Uterus (tissue), 4 donors: ENCODE data around the gene MUC12. TPM values are rescaled to one million over a fixed set of nuclear protein-coding genes. Genes with fewer than 3 reads are reported as not detected.
"Not testable (repeated sequence)": the region's sequence is repeated elsewhere in the genome, so short reads cannot be mapped to it uniquely, and the experiment has no call there.

Experiments
- DNase-seq, 2 donors: peaks; one replicate each; pipeline ENCODE4 v3.0.0-alpha.2; 2019 to 2020
- H3K27ac ChIP-seq, 2 donors: fragments of 200-600 bp; sonication (generic); 1 replicate in 1 of 2; 2 replicates in 1 of 2; pipeline ENCODE4 v1.5.1; 2016 to 2018
- H3K27me3 ChIP-seq, 2 donors: fragments of 200-600 bp; sonication (generic); one replicate each; pipeline ENCODE4 v1.5.1; 2018 to 2019; ENCODE audit warnings: control low read depth in 1 of 2
- H3K36me3 ChIP-seq, 2 donors: fragments of 200-600 bp; sonication (generic); one replicate each; pipeline ENCODE4 v1.5.1; 2019; ENCODE audit warnings: control low read depth in 1 of 2
- H3K4me1 ChIP-seq, 2 donors: fragments of 200-600 bp; sonication (generic); one replicate each; pipeline ENCODE4 v1.5.1; 2018 to 2019; ENCODE audit warnings: control low read depth in 1 of 2
- H3K4me3 ChIP-seq, 2 donors: fragments of 200-600 bp; sonication (generic); 1 replicate in 1 of 2; 2 replicates in 1 of 2; pipeline ENCODE4 v1.5.1; 2018 to 2019; ENCODE audit warnings: mild to moderate bottlenecking in 1 of 2
- H3K9me3 ChIP-seq, 2 donors: fragments of 200-600 bp; sonication (generic); one replicate each; pipeline ENCODE4 v1.5.1; 2019; ENCODE audit warnings: control low read depth in 1 of 2
- POLR2A ChIP-seq, 2 donors: fragments of 450-650 bp; IDR thresholded peaks; one replicate each; pipeline ENCODE4 v1.6.1; 2016; ENCODE audit warnings: antibody characterized with exemption in 2 of 2, mild to moderate bottlenecking in 1 of 2, moderate library complexity in 1 of 2
- intact Hi-C: fragments of 100-400 bp; cut with DNase I; formaldehyde crosslinking; loops from one replicate; pipeline ENCODE4 v1.15.1; 2023; ENCODE audit warnings: low total_unique reads
- total RNA-seq, 4 donors: library from RNA; depleted of rRNA in 3 of 4; stranded (reverse); fragments of >200 nt in 3 of 4; gene quantifications; one replicate each; pipeline versions ENCODE4 v1.1.0 to v1.2.4, GENCODE V29; 2014 to 2023
- TF ChIP-seq, protein P1 (sequence below), 4 experiments: fragments of 200-600 bp in 2 of 4; fragments of 450-650 bp in 2 of 4; sonication (generic) in 2 of 4; IDR thresholded peaks; one replicate each; pipeline ENCODE4 v1.5.1; 2016 to 2019; ENCODE audit warnings: antibody characterized with exemption in 4 of 4, mild to moderate bottlenecking in 2 of 4, moderate library complexity in 1 of 4
- donor health status: DM: yes; HTN: yes; CAD: no.

The MUC12 gene, protein sequence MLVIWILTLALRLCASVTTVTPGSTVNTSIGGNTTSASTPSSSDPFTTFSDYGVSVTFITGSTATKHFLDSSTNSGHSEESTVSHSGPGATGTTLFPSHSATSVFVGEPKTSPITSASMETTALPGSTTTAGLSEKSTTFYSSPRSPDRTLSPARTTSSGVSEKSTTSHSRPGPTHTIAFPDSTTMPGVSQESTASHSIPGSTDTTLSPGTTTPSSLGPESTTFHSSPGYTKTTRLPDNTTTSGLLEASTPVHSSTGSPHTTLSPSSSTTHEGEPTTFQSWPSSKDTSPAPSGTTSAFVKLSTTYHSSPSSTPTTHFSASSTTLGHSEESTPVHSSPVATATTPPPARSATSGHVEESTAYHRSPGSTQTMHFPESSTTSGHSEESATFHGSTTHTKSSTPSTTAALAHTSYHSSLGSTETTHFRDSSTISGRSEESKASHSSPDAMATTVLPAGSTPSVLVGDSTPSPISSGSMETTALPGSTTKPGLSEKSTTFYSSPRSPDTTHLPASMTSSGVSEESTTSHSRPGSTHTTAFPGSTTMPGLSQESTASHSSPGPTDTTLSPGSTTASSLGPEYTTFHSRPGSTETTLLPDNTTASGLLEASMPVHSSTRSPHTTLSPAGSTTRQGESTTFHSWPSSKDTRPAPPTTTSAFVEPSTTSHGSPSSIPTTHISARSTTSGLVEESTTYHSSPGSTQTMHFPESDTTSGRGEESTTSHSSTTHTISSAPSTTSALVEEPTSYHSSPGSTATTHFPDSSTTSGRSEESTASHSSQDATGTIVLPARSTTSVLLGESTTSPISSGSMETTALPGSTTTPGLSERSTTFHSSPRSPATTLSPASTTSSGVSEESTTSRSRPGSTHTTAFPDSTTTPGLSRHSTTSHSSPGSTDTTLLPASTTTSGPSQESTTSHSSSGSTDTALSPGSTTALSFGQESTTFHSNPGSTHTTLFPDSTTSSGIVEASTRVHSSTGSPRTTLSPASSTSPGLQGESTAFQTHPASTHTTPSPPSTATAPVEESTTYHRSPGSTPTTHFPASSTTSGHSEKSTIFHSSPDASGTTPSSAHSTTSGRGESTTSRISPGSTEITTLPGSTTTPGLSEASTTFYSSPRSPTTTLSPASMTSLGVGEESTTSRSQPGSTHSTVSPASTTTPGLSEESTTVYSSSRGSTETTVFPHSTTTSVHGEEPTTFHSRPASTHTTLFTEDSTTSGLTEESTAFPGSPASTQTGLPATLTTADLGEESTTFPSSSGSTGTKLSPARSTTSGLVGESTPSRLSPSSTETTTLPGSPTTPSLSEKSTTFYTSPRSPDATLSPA (N-terminal part only)
- total RNA-seq: 10 to 100 TPM in 1 of 4 donors, under 1 TPM in 2, not detected in 1; 0.03 to 14.9 (median 0.29) TPM

DNA sequence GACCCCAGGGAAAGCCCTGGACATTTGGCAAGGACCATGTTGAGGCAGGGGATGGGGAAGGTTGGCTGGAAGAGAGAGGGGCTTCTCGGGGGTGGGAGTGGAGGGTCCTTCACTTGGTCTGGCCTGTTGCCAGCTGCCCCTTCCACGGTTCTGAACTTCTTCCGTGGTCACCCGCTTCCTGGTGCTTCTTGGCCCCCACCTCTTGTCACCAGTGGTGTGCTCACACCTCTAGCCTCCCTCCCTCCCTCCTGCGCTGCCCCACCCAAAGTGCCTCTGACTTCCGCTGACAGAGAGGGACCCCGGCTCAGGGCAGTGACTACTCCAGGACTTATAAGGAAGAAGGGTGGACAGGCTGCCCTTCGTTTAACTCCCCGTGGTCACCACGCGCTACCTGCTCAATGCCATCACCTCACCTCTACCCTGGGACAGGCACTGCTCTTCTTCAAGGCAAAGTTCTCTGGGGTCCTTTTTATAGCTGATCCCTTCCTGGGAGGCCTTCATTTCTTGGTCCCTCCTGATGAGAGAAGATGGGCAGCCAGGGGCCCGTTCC, at the start of gene MUC12:
Gene MUC12, plus strand, starts transcription at position 500 of the 550 bp plus-strand sequence. CDS start 58 bp downstream, outside the sequence.
- Histone ChIP-seq H3K36me3 (no peaks in the 10 kb centered on the region), H3K4me3 (no peak within 1 kb of the TSS), H3K9me3 (no peaks in the 10 kb centered on the region), H3K27ac (no peak within 1 kb of the TSS), H3K27me3 (peaks cover 16 to 31% of the 10 kb centered on the region in 2 donors), H3K4me1 (peaks cover 0 to 14% of the 10 kb centered on the region in 2 donors)
- TF ChIP-seq POLR2A (IDR thresholded peaks at IDR 0.05): no peak
- TF ChIP-seq, protein P1, sequence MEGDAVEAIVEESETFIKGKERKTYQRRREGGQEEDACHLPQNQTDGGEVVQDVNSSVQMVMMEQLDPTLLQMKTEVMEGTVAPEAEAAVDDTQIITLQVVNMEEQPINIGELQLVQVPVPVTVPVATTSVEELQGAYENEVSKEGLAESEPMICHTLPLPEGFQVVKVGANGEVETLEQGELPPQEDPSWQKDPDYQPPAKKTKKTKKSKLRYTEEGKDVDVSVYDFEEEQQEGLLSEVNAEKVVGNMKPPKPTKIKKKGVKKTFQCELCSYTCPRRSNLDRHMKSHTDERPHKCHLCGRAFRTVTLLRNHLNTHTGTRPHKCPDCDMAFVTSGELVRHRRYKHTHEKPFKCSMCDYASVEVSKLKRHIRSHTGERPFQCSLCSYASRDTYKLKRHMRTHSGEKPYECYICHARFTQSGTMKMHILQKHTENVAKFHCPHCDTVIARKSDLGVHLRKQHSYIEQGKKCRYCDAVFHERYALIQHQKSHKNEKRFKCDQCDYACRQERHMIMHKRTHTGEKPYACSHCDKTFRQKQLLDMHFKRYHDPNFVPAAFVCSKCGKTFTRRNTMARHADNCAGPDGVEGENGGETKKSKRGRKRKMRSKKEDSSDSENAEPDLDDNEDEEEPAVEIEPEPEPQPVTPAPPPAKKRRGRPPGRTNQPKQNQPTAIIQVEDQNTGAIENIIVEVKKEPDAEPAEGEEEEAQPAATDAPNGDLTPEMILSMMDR (IDR thresholded peaks at IDR 0.05): no peak
- no peak for DNase-seq
- intact Hi-C loops: no loop called here

DNA sequence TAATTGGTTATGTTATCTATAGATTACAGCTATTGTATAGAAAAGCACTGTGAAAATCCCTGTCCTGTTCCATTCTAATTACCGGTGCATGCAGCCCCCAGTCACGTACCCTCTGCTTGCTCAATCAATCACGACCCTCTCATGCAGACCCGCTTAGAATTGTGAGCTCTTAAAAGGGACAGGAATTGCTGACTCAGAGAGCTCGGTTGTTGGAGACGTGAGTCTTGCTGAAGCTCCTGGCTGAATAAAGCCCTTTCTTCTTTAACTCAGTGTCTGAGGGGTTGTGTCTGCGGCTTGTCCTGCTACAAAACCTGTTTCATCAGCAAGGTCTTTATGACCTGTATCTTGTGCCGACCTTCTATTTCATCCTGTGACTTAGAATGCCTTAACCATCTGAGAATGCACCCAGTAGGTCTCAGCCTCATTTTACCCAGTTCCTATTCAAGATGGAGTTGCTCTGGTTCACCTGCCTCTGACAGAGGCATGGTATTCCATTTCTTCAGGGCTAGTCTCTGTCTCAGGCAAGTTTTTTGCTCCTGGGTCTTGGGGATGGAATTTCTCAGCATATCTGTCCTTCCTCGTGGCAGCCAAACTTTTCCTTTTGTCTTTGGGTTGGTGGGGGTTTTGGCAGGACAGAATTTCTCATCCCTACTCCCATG, 49.5 kb upstream of the MUC12 start:
- DNase-seq, H3K4me1 ChIP-seq, H3K27me3 ChIP-seq, H3K4me3 ChIP-seq, H3K36me3 ChIP-seq, H3K9me3 ChIP-seq, H3K27ac ChIP-seq, intact Hi-C loops: not testable (repeated sequence)

DNA sequence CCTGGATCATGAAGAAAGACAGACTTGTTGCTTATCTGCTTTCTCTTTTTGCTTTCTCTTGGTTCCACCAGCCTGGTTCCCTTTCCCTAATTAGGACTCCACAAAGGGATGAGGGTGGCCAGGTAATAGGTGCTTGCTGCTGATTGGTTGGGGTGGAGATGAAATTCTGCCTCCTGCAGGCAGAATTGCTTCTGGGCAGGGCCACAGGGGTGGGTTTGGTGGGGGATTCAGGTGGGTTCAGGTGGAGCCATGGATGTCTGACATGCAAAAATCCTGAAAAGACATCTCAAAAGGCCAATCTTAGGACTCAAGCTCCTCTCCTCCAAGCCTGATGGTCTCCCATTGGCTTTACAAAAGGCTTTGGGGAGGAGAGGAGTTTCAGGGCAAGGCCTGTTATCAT, 48.3 kb upstream of the MUC12 start:
- H3K4me1 ChIP-seq: no peaks in the 10 kb centered on the region
- intact Hi-C loops: no loop called here
- DNase-seq: no peak
- no peak overlapping the region for H3K4me3 ChIP-seq
- no peak for TF ChIP-seq POLR2A (IDR thresholded peaks at IDR 0.05)
- TF ChIP-seq, protein P1 (IDR thresholded peaks at IDR 0.05): no peak
- H3K36me3 ChIP-seq: no peaks in the 10 kb centered on the region
- no peak overlapping the region for H3K27ac ChIP-seq
- no peaks in the 10 kb centered on the region for H3K9me3 ChIP-seq
- H3K27me3 ChIP-seq: no peaks in the 10 kb centered on the region

DNA sequence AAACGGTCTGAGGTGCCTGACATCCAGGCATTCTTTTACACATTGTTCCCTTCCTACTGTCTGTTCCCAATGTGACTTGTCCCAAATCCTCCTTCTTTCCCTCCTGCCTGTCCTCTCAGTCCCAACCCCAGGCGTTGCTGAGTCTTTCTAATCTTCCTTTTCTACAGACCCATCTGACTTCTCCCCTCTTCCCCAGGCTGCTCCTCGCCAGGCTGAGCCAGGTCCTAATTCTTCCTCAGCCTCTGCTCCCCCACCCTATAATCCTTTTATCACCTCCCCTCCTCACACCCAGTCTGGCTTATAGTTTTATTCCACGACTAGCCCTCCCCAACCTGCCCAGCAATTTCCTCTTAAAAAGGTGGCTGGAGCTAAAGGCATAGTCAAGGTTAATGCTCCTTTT, 45.7 kb upstream of the MUC12 start:
- H3K9me3 ChIP-seq, H3K4me3 ChIP-seq, H3K27me3 ChIP-seq, intact Hi-C loops, H3K36me3 ChIP-seq, H3K27ac ChIP-seq, H3K4me1 ChIP-seq, DNase-seq: not testable (repeated sequence)

DNA sequence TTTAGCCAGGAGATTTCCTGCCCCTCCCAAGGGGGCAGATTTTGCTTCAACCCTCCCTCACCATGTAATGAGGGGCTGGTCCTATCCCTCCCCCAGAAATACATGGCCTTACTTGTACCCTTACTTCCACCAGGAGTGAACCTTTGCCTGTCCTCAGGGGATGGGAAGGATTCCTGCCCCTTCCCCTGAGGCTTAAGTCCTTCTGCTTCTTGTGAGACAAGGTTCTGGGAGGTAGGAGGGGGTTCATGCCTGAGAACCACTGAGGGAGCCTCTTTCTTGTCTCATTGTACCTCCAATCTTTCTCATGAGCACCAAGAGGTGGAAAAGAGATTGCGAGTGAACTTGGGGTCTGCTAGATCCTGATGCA, 39.6 kb upstream of the MUC12 start:
- intact Hi-C loops: no loop called here
- no peak overlapping the region for H3K27ac ChIP-seq

More for the DNA sequence above, 39.6 kb upstream of the MUC12 start:
- no peaks in the 10 kb centered on the region for H3K9me3 ChIP-seq
- H3K27me3 ChIP-seq: no peaks in the 10 kb centered on the region
- no peaks in the 10 kb centered on the region for H3K36me3 ChIP-seq
- no peak for DNase-seq
- H3K4me1 ChIP-seq: no peaks in the 10 kb centered on the region
- TF ChIP-seq, protein P1 (IDR thresholded peaks at IDR 0.05): no peak
- no peak for TF ChIP-seq POLR2A (IDR thresholded peaks at IDR 0.05)
- H3K4me3 ChIP-seq: no peak overlapping the region
